ENCODE measurements around the gene FCRL1. TPM values are rescaled to one million over a fixed set of nuclear protein-coding genes. Genes with fewer than 3 reads are reported as not detected.

The FCRL1 gene
- total RNA-seq, 3 donors from 2014 or later, result 0.32 TPM; not detected in 2

GRCh38 chr1:157781048-157781447, 38.9 kb downstream of the FCRL1 start:
- Histone ChIP-seq H3K36me3 (no peaks in the 10 kb centered on the region), H3K27me3 (no peaks in the 10 kb centered on the region), H3K4me1 (no peaks in the 10 kb centered on the region), H3K9me3 (no peaks in the 10 kb centered on the region), H3K27ac (no peak overlapping the region), H3K4me3 (no peak overlapping the region)
- intact Hi-C loops (cut with DNase I; ENCODE audit: low total_unique reads), result no loop called here
- TF ChIP-seq POLR2AphosphoS5 (IDR thresholded peaks at IDR 0.05), result no peak
- no peak for TF ChIP-seq POLR2A (IDR thresholded peaks at IDR 0.05)
- no peak for TF ChIP-seq CTCF (IDR thresholded peaks at IDR 0.05)
- no peak for DNase-seq (ENCODE audit: low spot score in 2 of 2)

- intact Hi-C loops (cut with DNase I; ENCODE audit: low total_unique reads), result loop anchor here (2.0 kb wide), 1 partner anchor 28 kb away; no protein-coding TSS in a partner anchor
- Histone ChIP-seq H3K27ac (no peak within 1 kb of the TSS), H3K4me1 (no peaks in the 10 kb centered on the region), H3K4me3 (no peak within 1 kb of the TSS), H3K36me3 (no peaks in the 10 kb centered on the region), H3K27me3 (no peaks in the 10 kb centered on the region), H3K9me3 (no peaks in the 10 kb centered on the region)
- DNase-seq (ENCODE audit: low spot score in 2 of 2), result no peak
- TF ChIP-seq POLR2A (IDR thresholded peaks at IDR 0.05) (no peak), CTCF (IDR thresholded peaks at IDR 0.05) (no peak), POLR2AphosphoS5 (IDR thresholded peaks at IDR 0.05) (no peak)
Observed at GRCh38 chr1:157776971-157777391, 42.9 kb downstream of the FCRL1 start, which contains the start of gene FCRL2. TSS of gene FCRL2 (minus strand) at chr1:157777132. CDS start at chr1:157777073, 59 bp downstream.

GRCh38 chr1:157775101-157775870, 44.6 kb downstream of the FCRL1 start:
- TF ChIP-seq POLR2AphosphoS5 (IDR thresholded peaks at IDR 0.05) (no peak), CTCF (IDR thresholded peaks at IDR 0.05) (no peak), POLR2A (IDR thresholded peaks at IDR 0.05) (no peak)
- Histone ChIP-seq H3K4me3 (no peak overlapping the region), H3K36me3 (no peaks in the 10 kb centered on the region), H3K27ac (no peak overlapping the region), H3K27me3 (no peaks in the 10 kb centered on the region), H3K9me3 (no peaks in the 10 kb centered on the region), H3K4me1 (no peaks in the 10 kb centered on the region)
- no peak for DNase-seq (ENCODE audit: low spot score in 2 of 2)
- intact Hi-C loops (cut with DNase I; ENCODE audit: low total_unique reads), result no loop called here

GRCh38 chr1:157774412-157774811, 45.5 kb downstream of the FCRL1 start:
- Histone ChIP-seq H3K27ac (no peak overlapping the region), H3K27me3 (no peaks in the 10 kb centered on the region), H3K9me3 (no peaks in the 10 kb centered on the region), H3K36me3 (no peaks in the 10 kb centered on the region), H3K4me1 (no peaks in the 10 kb centered on the region), H3K4me3 (no peak overlapping the region)
- TF ChIP-seq POLR2A (IDR thresholded peaks at IDR 0.05) (no peak), CTCF (IDR thresholded peaks at IDR 0.05) (no peak), POLR2AphosphoS5 (IDR thresholded peaks at IDR 0.05) (no peak)
- intact Hi-C loops (cut with DNase I; ENCODE audit: low total_unique reads), result no loop called here
- DNase-seq (ENCODE audit: low spot score in 2 of 2), result no peak

- Histone ChIP-seq H3K9me3 (no peaks in the 10 kb centered on the region), H3K4me1 (no peaks in the 10 kb centered on the region), H3K27me3 (no peaks in the 10 kb centered on the region), H3K4me3 (no peak overlapping the region), H3K36me3 (no peaks in the 10 kb centered on the region), H3K27ac (no peak overlapping the region)
- intact Hi-C loops (cut with DNase I; ENCODE audit: low total_unique reads), result no loop called here
- DNase-seq (ENCODE audit: low spot score in 2 of 2), result no peak
- TF ChIP-seq CTCF (IDR thresholded peaks at IDR 0.05) (no peak), POLR2AphosphoS5 (IDR thresholded peaks at IDR 0.05) (no peak), POLR2A (IDR thresholded peaks at IDR 0.05) (no peak)
Observed at GRCh38 chr1:157773493-157774350, 46.2 kb downstream of the FCRL1 start.

Data from breast epithelium (tissue), 4 donors.